SK-MEL-5 (cell line): Measurements from ENCODE around the gene IDH3A. TPM values are rescaled to one million over a fixed set of nuclear protein-coding genes. Genes with fewer than 3 reads are reported as not detected.

ENCODE experiments used
- DNase-seq: peaks from one replicate; pipeline ENCODE4 v3.0.0-alpha.2; 2016; ENCODE audit warnings: low read depth, low spot score
- in situ Hi-C: cut with HindIII; loops from 2 replicates; pipeline ENCODE4 v1.10.0; 2016; ENCODE audit warnings: low sequenced_read_pairs, high pct_unique_total_duplicates, low pct_unique_long_range_greater_than_20kb
- polyA plus RNA-seq, 2 experiments: library from polyadenylated mRNA; depleted of rRNA; stranded (reverse); fragments of >200 nt; gene quantifications; 2 replicates each; pipeline ENCODE4 v1.2.3, GENCODE V29; 2015
- total RNA-seq: library from RNA; depleted of rRNA; stranded (reverse); fragments of >200 nt; shearing (Covaris generic); gene quantifications from 2 replicates; pipeline ENCODE4 v1.2.3, GENCODE V29; 2014; rRNA removed

The IDH3A gene
- total RNA-seq, result 71.7 and 76.1 TPM in 2 replicates
- 99.6 and 141 TPM in 2 replicates for polyA plus RNA-seq (2015; cell fraction: cytosol; rRNA removed)
- polyA plus RNA-seq (2015; cell fraction: nucleus; rRNA removed), result 120 and 129 TPM in 2 replicates

- in situ Hi-C loops, result no loop called here
- peak; percentile 95 for DNase-seq
Observed at GRCh38 chr15:78149068-78149804, at the start of gene IDH3A. IDH3A (plus strand) TSS chr15:78149362; CDS start chr15:78149404, 42 bp downstream.

- DNase-seq, result no peak
- in situ Hi-C loops, result no loop called here
Observed at GRCh38 chr15:78100886-78101285, 48.3 kb upstream of the IDH3A start.

- DNase-seq, result no peak
- in situ Hi-C loops, result no loop called here
Observed at GRCh38 chr15:78101423-78102105, 47.6 kb upstream of the IDH3A start.

GRCh38 chr15:78102211-78102610 is 47.0 kb upstream of the IDH3A start:
- in situ Hi-C loops, result no loop called here
- no peak for DNase-seq

- in situ Hi-C loops, result no loop called here
- DNase-seq, result no peak
Observed at GRCh38 chr15:78102741-78103140, 46.4 kb upstream of the IDH3A start.

GRCh38 chr15:78103406-78104118 is 45.6 kb upstream of the IDH3A start:
- DNase-seq, result no peak
- in situ Hi-C loops, result no loop called here

- in situ Hi-C loops, result no loop called here
- DNase-seq, result no peak
Observed at GRCh38 chr15:78104119-78104479, 45.1 kb upstream of the IDH3A start.

GRCh38 chr15:78104566-78105475 is 44.3 kb upstream of the IDH3A start:
- in situ Hi-C loops, result no loop called here
- no peak for DNase-seq

- DNase-seq, result no peak
- in situ Hi-C loops, result no loop called here
Observed at GRCh38 chr15:78105476-78106241, 43.5 kb upstream of the IDH3A start.

- DNase-seq, result no peak
- in situ Hi-C loops, result no loop called here
Observed at GRCh38 chr15:78107471-78107870, 41.7 kb upstream of the IDH3A start.

- in situ Hi-C loops, result no loop called here
- DNase-seq, result peak; percentile 67
Observed at GRCh38 chr15:78108300-78109084, 40.7 kb upstream of the IDH3A start.

GRCh38 chr15:78109156-78109555 is 40.0 kb upstream of the IDH3A start:
- in situ Hi-C loops, result no loop called here
- no peak for DNase-seq

- in situ Hi-C loops, result no loop called here
Observed at GRCh38 chr15:78110096-78110495, 39.1 kb upstream of the IDH3A start.

GRCh38 chr15:78110916-78111475 is 38.2 kb upstream of the IDH3A start:
- in situ Hi-C loops, result no loop called here
- DNase-seq, result no peak

More at GRCh38 chr15:78110096-78110495, 39.1 kb upstream of the IDH3A start:
- DNase-seq, result no peak

- DNase-seq, result no peak
- in situ Hi-C loops, result no loop called here
Observed at GRCh38 chr15:78111788-78112187, 37.4 kb upstream of the IDH3A start.

- no peak for DNase-seq
- in situ Hi-C loops, result no loop called here
Observed at GRCh38 chr15:78112551-78112950, 36.6 kb upstream of the IDH3A start.
